Stimulated activated CD4-positive, alpha-beta T cell treated with anti-CD3 and anti-CD28 coated beads, Interleukin-4, amount 100 ng/mL, for 24 hours (primary cell): ENCODE measurements around the gene CALML5.

Experiments used
- DNase-seq: peaks from one replicate; pipeline ENCODE4 v3.0.0-alpha.2; 2020

CALML5 gene

DNA sequence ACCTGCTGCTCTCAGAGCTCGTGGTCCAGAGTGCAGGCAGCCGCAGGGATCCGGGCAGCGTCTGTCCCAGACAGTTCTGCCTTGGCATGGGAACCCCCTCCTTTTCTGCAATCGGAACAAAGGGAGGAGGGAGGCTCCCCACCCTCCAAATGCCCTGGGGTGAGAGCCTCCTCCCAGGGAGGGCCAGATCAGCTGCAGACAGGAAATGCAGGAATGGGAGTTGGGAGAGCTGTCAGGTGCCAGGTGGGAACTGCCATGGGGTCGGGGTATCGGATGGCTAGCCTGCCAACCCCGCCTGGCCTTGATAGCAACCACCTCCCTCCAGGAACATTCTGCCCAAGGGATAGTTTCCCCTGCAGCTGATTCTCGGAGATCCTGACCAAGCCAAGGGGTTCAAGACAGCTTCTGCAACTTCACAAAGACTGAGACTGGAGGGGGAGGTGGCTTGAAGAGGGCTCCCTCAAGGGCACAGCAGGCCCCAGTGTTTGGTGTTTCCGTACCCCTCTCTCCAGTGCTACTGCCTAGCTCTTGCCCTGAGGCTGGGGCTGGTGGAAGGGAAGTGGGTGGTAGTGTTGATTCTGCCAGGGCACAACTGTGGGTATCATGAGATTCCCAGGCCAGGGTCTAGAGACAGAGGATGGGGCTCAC is at the start of gene CALML5:
TSS of gene CALML5 (minus strand) at position 78 of the 648 bp plus-strand sequence. CDS start 132 bp downstream, outside the sequence.
- DNase-seq = no peak

DNA sequence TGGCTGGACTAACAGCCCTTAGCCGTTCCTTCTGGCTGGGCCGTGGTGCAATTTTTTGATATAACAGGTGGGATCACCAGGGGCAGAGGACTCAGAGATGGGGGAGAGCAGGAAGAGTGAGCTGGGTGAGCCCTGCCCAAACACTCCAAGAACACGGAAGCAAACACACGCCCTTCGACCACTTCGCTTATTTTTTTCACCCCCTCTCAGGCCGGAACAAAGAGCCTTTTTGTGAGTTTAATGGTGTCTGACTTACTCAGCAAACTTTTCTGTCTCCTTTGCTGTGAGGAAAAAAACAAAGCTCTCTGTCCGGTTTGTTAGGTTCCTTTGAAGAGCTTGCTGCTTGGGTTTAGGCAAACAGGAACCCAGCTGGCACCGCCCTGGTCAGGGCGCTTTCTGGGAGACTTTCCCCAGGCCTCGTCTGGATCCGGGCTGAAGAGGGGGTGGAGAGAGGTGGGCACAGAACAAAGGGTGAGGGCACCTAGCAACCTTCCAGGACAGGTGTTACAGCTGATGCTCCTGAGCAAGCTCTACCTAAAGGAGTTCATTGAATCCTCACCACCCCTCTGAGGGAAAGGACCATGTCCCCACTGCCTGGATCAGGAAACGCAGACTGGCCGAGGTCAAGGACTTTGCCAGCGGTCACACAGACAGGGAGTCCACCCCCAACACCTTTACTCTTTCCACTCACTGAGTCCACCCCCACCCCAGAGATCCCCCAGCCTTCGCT is 48.7 kb upstream of the CALML5 start:
- no peak for DNase-seq

- no peak for DNase-seq
Observed at GRCh38 chr10:5547681-5547930, 48.2 kb upstream of the CALML5 start.

- DNase-seq = no peak
Observed at GRCh38 chr10:5546891-5547680, 47.7 kb upstream of the CALML5 start.

- no peak for DNase-seq
Observed at GRCh38 chr10:5545778-5546710, 46.7 kb upstream of the CALML5 start.

GRCh38 chr10:5545426-5545777 is 46.0 kb upstream of the CALML5 start:
- no peak for DNase-seq

DNA sequence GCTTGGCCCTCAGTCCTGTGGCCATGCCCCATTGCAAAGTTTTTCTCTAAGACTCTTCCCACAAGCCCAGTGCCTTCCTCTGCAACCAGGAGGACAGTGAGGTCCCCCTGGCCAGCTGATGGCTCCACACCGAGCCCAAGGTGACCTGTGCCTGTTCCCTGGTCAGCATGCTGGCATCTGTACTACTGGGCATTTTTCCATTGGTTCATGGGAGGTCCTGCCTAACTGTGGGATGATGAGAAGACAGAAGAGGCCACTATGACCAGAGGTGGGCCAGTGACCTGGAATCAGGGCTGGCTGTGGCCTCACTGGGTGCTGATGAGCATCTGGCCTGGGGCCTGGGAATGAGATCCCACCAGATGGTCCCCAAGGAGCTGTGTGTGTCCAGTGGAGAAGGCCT is 45.6 kb upstream of the CALML5 start:
- DNase-seq = no peak

DNA sequence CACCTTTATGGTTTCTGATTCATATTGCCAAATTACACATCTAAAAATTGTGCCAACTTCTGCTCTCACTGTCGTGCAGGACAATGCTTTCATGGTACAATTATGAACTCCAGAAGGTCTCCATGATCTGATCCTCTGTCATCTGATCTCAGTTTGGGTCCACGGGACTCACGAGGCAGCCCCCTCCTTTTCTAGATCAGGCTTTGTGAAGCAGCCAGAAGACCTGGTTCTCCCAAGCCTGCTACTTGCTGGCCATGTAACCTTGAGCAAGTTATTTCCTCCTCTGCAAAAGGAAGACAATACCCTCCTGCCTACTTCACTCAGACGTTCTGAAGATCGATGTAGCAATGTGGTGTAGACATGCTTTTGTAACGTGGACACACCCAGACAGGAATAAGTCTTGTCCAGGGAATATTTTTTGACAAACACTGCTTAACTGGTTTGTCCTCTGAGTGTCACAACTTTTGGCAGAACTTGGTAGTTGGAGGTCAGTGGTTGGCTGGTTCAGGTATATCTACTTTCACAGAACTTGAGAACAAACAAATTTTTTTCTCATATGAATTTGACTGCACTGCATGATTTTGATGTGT is 44.9 kb upstream of the CALML5 start:
- no peak for DNase-seq

- no peak for DNase-seq
Observed at GRCh38 chr10:5543623-5544022, 44.3 kb upstream of the CALML5 start.

- DNase-seq = no peak
Observed at GRCh38 chr10:5542100-5542499, 42.7 kb upstream of the CALML5 start.

DNA sequence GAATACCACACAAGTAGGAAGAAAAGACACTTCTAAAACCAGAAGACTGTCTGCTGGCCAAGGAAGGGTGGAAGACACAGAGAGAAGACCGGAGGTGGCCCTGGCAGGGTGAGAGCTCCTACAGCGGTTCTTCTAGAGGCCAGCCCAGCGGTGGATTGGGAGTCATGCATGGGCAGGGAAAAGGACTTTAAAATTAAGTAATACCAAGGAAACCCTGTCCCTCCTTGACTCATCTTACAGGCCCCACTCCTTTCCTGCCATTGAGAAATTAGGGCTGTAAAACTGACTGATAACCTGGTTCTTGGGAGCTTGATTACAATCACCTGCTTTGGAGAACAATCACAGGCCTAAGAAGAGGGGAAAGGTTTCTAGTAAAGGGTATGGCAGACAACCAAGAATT is 41.5 kb upstream of the CALML5 start:
- DNase-seq = no peak

DNA sequence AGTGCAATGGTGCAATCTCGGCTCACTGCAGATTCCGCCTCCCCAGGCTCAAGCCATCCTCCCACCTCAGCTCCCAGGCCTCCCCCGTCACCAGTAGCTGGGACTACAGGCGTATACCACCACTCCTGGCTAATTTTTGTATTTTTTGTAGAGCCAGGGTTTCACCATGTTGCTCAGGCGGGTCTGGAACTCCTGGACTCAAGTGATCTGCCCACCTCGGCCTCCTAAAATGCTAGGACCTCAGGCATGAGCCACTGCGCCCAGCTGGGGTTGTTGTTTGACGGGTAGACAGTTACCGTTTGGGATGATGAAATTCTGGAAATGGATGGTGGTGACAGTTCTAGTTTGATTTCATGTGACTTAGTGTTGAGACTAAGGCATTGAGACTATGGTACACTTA is 40.7 kb upstream of the CALML5 start:
- DNase-seq = no peak

- no peak for DNase-seq
Observed at GRCh38 chr10:5538892-5539651, 39.7 kb upstream of the CALML5 start.

- no peak for DNase-seq
Observed at GRCh38 chr10:5538446-5538845, 39.1 kb upstream of the CALML5 start.

DNA sequence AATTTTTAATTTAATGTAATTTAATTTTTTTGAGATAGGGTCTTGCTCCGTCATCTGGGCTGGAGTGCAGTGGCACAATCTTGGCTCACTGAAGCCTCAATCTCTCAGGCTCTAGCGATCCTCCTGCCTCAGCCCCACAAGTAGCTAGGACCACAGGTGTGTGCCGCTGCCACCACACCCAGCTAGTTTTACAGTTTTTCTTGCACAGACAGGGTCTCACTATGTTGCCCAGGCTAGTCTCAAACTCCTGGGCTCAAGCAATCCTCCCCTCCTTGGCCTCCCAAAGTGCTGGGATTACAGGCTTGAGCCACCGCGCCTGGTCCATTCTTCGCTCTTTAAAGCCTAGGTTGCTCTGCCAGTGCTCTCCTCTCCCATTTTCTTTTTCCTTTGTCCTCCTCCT is 38.3 kb upstream of the CALML5 start:
- DNase-seq = no peak

- no peak for DNase-seq
Observed at GRCh38 chr10:5536486-5537081, 37.2 kb upstream of the CALML5 start.

GRCh38 chr10:5534880-5535856 is 35.8 kb upstream of the CALML5 start:
- no peak for DNase-seq

DNA sequence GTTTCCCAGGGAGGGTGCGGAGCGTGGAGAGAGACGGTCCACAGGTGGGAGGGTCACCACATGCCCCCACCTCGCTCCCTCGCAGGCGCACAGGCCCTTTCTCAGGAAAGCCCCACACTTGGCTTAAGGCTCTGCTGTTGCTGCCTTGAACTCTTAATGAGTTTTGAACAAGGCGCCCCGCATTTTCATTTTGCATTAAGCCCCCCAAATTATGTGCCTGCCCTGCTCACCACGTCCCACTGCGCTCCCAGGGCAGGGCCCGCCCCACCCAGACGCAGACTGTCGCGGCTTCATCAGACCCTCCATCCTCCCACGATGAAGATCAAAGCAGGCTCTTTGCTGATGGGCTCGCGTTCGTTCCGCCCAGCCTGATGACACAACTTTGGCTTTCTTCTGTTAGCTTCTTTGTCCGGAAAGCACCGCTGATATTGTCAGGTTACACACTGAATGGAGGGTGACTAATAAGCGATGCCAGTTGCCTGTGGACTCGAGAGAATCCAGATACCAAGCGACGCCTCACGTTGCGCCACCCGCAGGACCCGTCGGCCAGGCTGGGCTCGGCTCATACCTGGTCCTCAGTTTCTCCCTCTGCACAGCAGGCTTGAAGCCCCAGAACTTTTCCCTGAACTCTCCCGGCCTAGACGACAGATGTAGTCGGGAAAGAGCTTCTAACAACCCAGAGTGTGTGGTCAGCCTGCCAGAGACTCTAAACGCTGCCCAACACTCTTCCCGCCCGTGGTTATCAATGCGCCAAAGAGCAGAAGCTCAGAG is 34.9 kb upstream of the CALML5 start:
- DNase-seq = no peak

GRCh38 chr10:5533098-5533731 is 33.8 kb upstream of the CALML5 start:
- no peak for DNase-seq
